B cell (primary cell): ENCODE data around the gene DPP4.
"Not testable (repeated sequence)": the region's sequence is repeated elsewhere in the genome, so short reads cannot be mapped to it uniquely, and the experiment has no call there.

Experiments
- CTCF ChIP-seq: fragments of 200-600 bp; IDR thresholded peaks from one replicate; pipeline ENCODE4 v1.8.0; 2022; ENCODE audit warnings: antibody characterized with exemption, mild to moderate bottlenecking
- EZH2 ChIP-seq: IDR thresholded peaks from 2 replicates; pipeline ENCODE4 v1.6.1; 2012; ENCODE audit warnings: borderline replicate concordance, low read depth, mild to moderate bottlenecking, moderate library complexity, low read length; ENCODE audit not compliant: insufficient read depth, poor library complexity, severe bottlenecking

GRCh38 chr2:162049089-162049488 is 24.9 kb downstream of the DPP4 start:
- not testable (repeated sequence) for TF ChIP-seq CTCF, EZH2
